Endothelial cell of umbilical vein (primary cell): ENCODE results near the gene CD82. TPM values are rescaled to one million over a fixed set of nuclear protein-coding genes. Genes with fewer than 3 reads are reported as not detected.

Experiments
- BruUV-seq: library from RNA; stranded (reverse); fragments of 400-500 nt; replicated peaks from 2 replicates; lab custom pipeline; 2021; lab: Mats Ljungman, UMichigan
- CTCF ChIA-PET: fragments of 300-600, 350-600 bp; sonication (Branson Sonifier 250); formaldehyde crosslinking; loops from one replicate; lab custom pipeline; 2021; ENCODE audit warnings: antibody characterized with exemption, inconsistent platforms; lab: Charles Lee
- POLR2A ChIA-PET: fragments of 300-600, 350-600 bp; sonication (Branson Sonifier 250); formaldehyde crosslinking; loops from one replicate; lab custom pipeline; 2021; ENCODE audit warnings: antibody characterized with exemption, inconsistent platforms; lab: Charles Lee
- DNase-seq: peaks from one replicate; pipeline ENCODE4 v3.0.0-alpha.2; 2011; ENCODE audit warnings: low read depth, low spot score
- FAIRE-seq: peaks from 2 replicates; lab custom pipeline; 2011; peaks lifted over from hg19 to GRCh38; lab: Jason Lieb, UNC
- H2AFZ ChIP-seq: 2 replicates; pipeline ENCODE4 v1.6.0; 2012; ENCODE audit warnings: low read depth, low read length, control low read depth, inconsistent platforms
- H3K27ac ChIP-seq: 2 replicates; pipeline ENCODE4 v1.5.1; 2011; ENCODE audit warnings: low read depth, mild to moderate bottlenecking, control low read depth, low read length, moderate library complexity; ENCODE audit not compliant: insufficient read depth
- H3K27me3 ChIP-seq, 2 experiments: 2 replicates each; pipeline versions ENCODE4 v1.6.0 to v1.6.1; 2011; ENCODE audit warnings: low read length in 2 of 2, mixed read lengths in 1 of 2; ENCODE audit not compliant: control insufficient read depth in 2 of 2, insufficient read depth in 2 of 2
- H3K36me3 ChIP-seq, 2 experiments: 2 replicates in 1 of 2; 3 replicates in 1 of 2; pipeline ENCODE4 v1.5.1; 2011; ENCODE audit warnings: low read length in 2 of 2, mild to moderate bottlenecking in 1 of 2, moderate library complexity in 1 of 2; ENCODE audit not compliant: control insufficient read depth in 2 of 2, insufficient read depth in 2 of 2; ENCODE audit errors: extremely low read depth in 1 of 2
- H3K4me1 ChIP-seq: 3 replicates; pipeline ENCODE4 v1.5.1; 2011; ENCODE audit warnings: mild to moderate bottlenecking, low read length; ENCODE audit not compliant: control insufficient read depth, insufficient read depth; ENCODE audit errors: extremely low read depth
- H3K4me2 ChIP-seq: 2 replicates; pipeline ENCODE4 v1.6.1; 2011; ENCODE audit warnings: low read length, control low read depth, mixed read lengths; ENCODE audit not compliant: insufficient read depth
- H3K4me3 ChIP-seq, 3 experiments: fragments of 200-600 bp in 1 of 3; sonication (generic), shearing (Covaris generic) in 1 of 3; replicated peaks in 1 of 3; 2 replicates each; pipeline ENCODE4 v1.5.1; 2011 to 2016; ENCODE audit warnings: control low read depth in 3 of 3, low read length in 3 of 3, mild to moderate bottlenecking in 2 of 3, inconsistent platforms in 1 of 3, low read depth in 1 of 3, moderate library complexity in 1 of 3; ENCODE audit not compliant: insufficient read depth in 1 of 3
- H3K79me2 ChIP-seq: 2 replicates; pipeline ENCODE4 v1.6.0; 2012; ENCODE audit warnings: low read length, inconsistent platforms; ENCODE audit not compliant: control insufficient read depth, insufficient read depth
- H3K9ac ChIP-seq: replicated peaks from 2 replicates; pipeline ENCODE3; 2011; ENCODE audit warnings: low read length, control low read depth; ENCODE audit not compliant: insufficient read depth; ENCODE audit errors: extremely low read depth
- H3K9me1 ChIP-seq: replicated peaks from 3 replicates; pipeline ENCODE4 v1.6.0; 2011; ENCODE audit warnings: mild to moderate bottlenecking, low read length; ENCODE audit not compliant: control insufficient read depth, insufficient read depth; ENCODE audit errors: extremely low read depth
- H3K9me3 ChIP-seq: replicated peaks from 2 replicates; pipeline ENCODE4 v1.5.1; 2012; ENCODE audit warnings: low read length, inconsistent platforms; ENCODE audit not compliant: control insufficient read depth, insufficient read depth
- H4K20me1 ChIP-seq: replicated peaks from 2 replicates; pipeline ENCODE3; 2011; ENCODE audit warnings: mild to moderate bottlenecking, low read length; ENCODE audit not compliant: control insufficient read depth, insufficient read depth; ENCODE audit errors: extremely low read depth
- GATA2 ChIP-seq: IDR thresholded peaks from 2 replicates; pipeline ENCODE4 v1.7.0; 2011; ENCODE audit warnings: low read depth, mild to moderate bottlenecking, moderate library complexity, mixed read lengths, low read length; ENCODE audit not compliant: insufficient read length, insufficient read depth
- JUN ChIP-seq: IDR thresholded peaks from 2 replicates; pipeline ENCODE4 v1.6.1; 2011; ENCODE audit warnings: borderline replicate concordance, low read depth; ENCODE audit not compliant: insufficient read length, insufficient read depth
- dilution Hi-C: fragments of 300-500 bp; cut with MboI; formaldehyde crosslinking; loops from one replicate; pipeline ENCODE4 v1.15.0; 2019; ENCODE audit warnings: low sequenced_read_pairs; ENCODE audit not compliant: extremely low pct_ligation_motif_present
- intact Hi-C: fragments of 100-400 bp; cut with micrococcal nuclease; formaldehyde crosslinking; loops from one replicate; pipeline ENCODE4 v1.10.0; 2022
- polyA plus RNA-seq, 4 experiments: library from polyadenylated mRNA; depleted of rRNA in 3 of 4; stranded (reverse) in 3 of 4; unstranded in 1 of 4; fragments of >200 nt; gene quantifications; 2 replicates each; pipeline versions ENCODE4 v1.2.1 to v1.2.3, GENCODE V29; 2011 to 2012; ENCODE audit warnings: missing spikeins in 1 of 4
- total RNA-seq: library from RNA; stranded (reverse); gene quantifications from 2 replicates; pipeline ENCODE4 v1.2.3, GENCODE V29; 2021
- TF ChIP-seq, protein P1 (sequence below), 2 donors: IDR thresholded peaks; 1 replicate in 1 of 2; 2 replicates in 1 of 2; pipeline ENCODE4 v1.5.1; 2011; ENCODE audit warnings: low read length in 2 of 2, mild to moderate bottlenecking in 2 of 2, moderate library complexity in 2 of 2, control low read depth in 1 of 2, inconsistent platforms in 1 of 2, low read depth in 1 of 2; ENCODE audit not compliant: insufficient read depth in 1 of 2; ENCODE audit errors: extremely low read depth in 1 of 2

The CD82 gene
- total and polyA plus RNA-seq, 2 donors (not counting 3 experiments of a cell fraction or from before 2014, with no cell fraction given), result 17.9 to 25.2 TPM

DNA sequence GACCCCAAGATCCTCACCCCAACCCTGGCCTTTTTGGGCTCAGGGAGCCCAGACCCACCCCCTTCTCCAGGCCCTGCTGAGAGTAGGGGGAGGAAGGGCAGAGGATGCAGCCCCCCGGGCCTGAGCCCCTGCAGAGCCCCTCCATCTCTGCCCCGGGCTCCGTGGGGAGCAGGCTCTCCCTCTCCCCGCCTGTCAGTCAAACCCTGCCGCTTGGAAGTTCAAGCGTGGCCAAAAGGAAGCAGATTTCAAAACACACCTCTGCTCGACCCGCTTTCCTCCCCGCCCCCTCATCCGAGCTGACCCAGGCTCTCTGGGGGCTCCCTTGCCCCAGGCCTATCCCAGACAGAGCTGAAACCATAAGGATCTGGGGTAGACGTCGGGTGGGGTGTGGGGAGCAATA lies 39.0 kb upstream of the CD82 start:
- Histone ChIP-seq H3K9me3 (no peaks in the 10 kb centered on the region), H3K9me1 (no peaks in the 10 kb centered on the region), H3K36me3 (no peaks in the 10 kb centered on the region), H2AFZ (no peak overlapping the region), H3K79me2 (no peaks in the 10 kb centered on the region), H4K20me1 (no peaks in the 10 kb centered on the region), H3K4me1 (no peaks in the 10 kb centered on the region), H3K9ac (no peak overlapping the region), H3K4me3 (no peak overlapping the region), H3K27ac (no peak overlapping the region), H3K4me2 (no peak overlapping the region), H3K27me3 (peaks cover 2 to 4% of the 10 kb centered on the region in 2 experiments)
- FAIRE-seq, result no peak
- ChIA-PET POLR2A (no interaction called here), CTCF (no interaction called here)
- intact Hi-C loops, result no loop called here
- no TSS peak for BruUV-seq
- TF ChIP-seq, protein P1, sequence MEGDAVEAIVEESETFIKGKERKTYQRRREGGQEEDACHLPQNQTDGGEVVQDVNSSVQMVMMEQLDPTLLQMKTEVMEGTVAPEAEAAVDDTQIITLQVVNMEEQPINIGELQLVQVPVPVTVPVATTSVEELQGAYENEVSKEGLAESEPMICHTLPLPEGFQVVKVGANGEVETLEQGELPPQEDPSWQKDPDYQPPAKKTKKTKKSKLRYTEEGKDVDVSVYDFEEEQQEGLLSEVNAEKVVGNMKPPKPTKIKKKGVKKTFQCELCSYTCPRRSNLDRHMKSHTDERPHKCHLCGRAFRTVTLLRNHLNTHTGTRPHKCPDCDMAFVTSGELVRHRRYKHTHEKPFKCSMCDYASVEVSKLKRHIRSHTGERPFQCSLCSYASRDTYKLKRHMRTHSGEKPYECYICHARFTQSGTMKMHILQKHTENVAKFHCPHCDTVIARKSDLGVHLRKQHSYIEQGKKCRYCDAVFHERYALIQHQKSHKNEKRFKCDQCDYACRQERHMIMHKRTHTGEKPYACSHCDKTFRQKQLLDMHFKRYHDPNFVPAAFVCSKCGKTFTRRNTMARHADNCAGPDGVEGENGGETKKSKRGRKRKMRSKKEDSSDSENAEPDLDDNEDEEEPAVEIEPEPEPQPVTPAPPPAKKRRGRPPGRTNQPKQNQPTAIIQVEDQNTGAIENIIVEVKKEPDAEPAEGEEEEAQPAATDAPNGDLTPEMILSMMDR (IDR thresholded peaks at IDR 0.05; ENCODE audit: extremely low read depth in 1 of 2, insufficient read depth in 1 of 2, low read depth in 1 of 2, low read length in 2 of 2), result no peak
- no peak for TF ChIP-seq JUN
- DNase-seq, result no peak
- dilution Hi-C loops, result no loop called here

GRCh38 chr11:44527476-44527875 lies 38.0 kb upstream of the CD82 start:
- Histone ChIP-seq H4K20me1 (no peaks in the 10 kb centered on the region), H3K9me3 (no peaks in the 10 kb centered on the region), H3K4me2 (no peak overlapping the region), H3K36me3 (no peaks in the 10 kb centered on the region), H3K9me1 (no peaks in the 10 kb centered on the region), H2AFZ (no peak overlapping the region), H3K27me3 (peaks cover under 1 to 2% of the 10 kb centered on the region in 2 experiments), H3K4me1 (no peaks in the 10 kb centered on the region), H3K79me2 (no peaks in the 10 kb centered on the region), H3K4me3 (no peak overlapping the region), H3K27ac (no peak overlapping the region), H3K9ac (no peak overlapping the region)
- no TSS peak for BruUV-seq
- dilution Hi-C loops, result no loop called here
- intact Hi-C loops, result no loop called here
- no peak for FAIRE-seq
- CTCF ChIA-PET, result interaction anchor here (1.1 kb wide), 1 partner anchor 433 kb away, joined by 3 read pairs; no protein-coding TSS in a partner anchor
- POLR2A ChIA-PET, result no interaction called here
- TF ChIP-seq GATA2, result no peak
- DNase-seq, result no peak
